HG03565 (cell line): ENCODE measurements around the gene ZBTB45.
"Not testable (repeated sequence)": the region's sequence is repeated elsewhere in the genome, so short reads cannot be mapped to it uniquely, and the experiment has no call there.

ENCODE experiments used
- ATAC-seq: cut with Tn5 transposase; IDR thresholded peaks from one replicate; pipeline ENCODE4 v1.9.1; 2021; ENCODE audit warnings: mild to moderate bottlenecking, moderate library complexity; ENCODE audit not compliant: unreplicated experiment

ZBTB45 gene

GRCh38 chr19:58513213-58513693, 6.4 kb downstream of the ZBTB45 start:
- ATAC-seq = no peak

- ATAC-seq = no peak
These were observed 8.0 kb downstream of the ZBTB45 start, which contains the start of gene SLC27A5 for GRCh38 chr19:58511353-58512208. SLC27A5 (minus strand) TSS chr19:58511992; CDS start chr19:58511955, 37 bp downstream.

GRCh38 chr19:58510084-58510862, 9.3 kb downstream of the ZBTB45 start:
- no peak for ATAC-seq

- ATAC-seq = no peak
These were observed 9.9 kb downstream of the ZBTB45 start for GRCh38 chr19:58509731-58510083.

- not testable (repeated sequence) for ATAC-seq
These were observed 11.9 kb downstream of the ZBTB45 start for GRCh38 chr19:58507602-58508223.

- ATAC-seq = no peak
These were observed 19.4 kb downstream of the ZBTB45 start for GRCh38 chr19:58500242-58500641.

- peak; percentile 75 for ATAC-seq
These were observed 20.3 kb downstream of the ZBTB45 start for GRCh38 chr19:58499021-58499927.

GRCh38 chr19:58498316-58499020, 21.1 kb downstream of the ZBTB45 start:
- ATAC-seq = no peak

GRCh38 chr19:58497634-58498170, 21.9 kb downstream of the ZBTB45 start:
- ATAC-seq = no peak

GRCh38 chr19:58492265-58492664, 27.3 kb downstream of the ZBTB45 start:
- ATAC-seq = no peak

- ATAC-seq = no peak
These were observed 28.2 kb downstream of the ZBTB45 start for GRCh38 chr19:58491393-58491792.

- not testable (repeated sequence) for ATAC-seq
These were observed 35.3 kb downstream of the ZBTB45 start for GRCh38 chr19:58484349-58484748.

GRCh38 chr19:58483776-58484175, 35.8 kb downstream of the ZBTB45 start:
- no peak for ATAC-seq

- no peak for ATAC-seq
These were observed 37.2 kb downstream of the ZBTB45 start for GRCh38 chr19:58482372-58482771.

- ATAC-seq = no peak
These were observed 38.8 kb downstream of the ZBTB45 start for GRCh38 chr19:58480831-58481230.

GRCh38 chr19:58480481-58480830, 39.2 kb downstream of the ZBTB45 start:
- ATAC-seq = no peak

- no peak for ATAC-seq
These were observed 39.7 kb downstream of the ZBTB45 start for GRCh38 chr19:58479736-58480480.

GRCh38 chr19:58479303-58479702, 40.3 kb downstream of the ZBTB45 start:
- ATAC-seq = no peak

- no peak for ATAC-seq
These were observed 41.7 kb downstream of the ZBTB45 start for GRCh38 chr19:58477871-58478270.
